ENCODE results near the gene TAB3. TPM values are rescaled to one million over a fixed set of nuclear protein-coding genes. Genes with fewer than 3 reads are reported as not detected.

The TAB3 gene
- total RNA-seq, 2 donors from 2014 or later = 18.4 to 32.4 TPM

DNA sequence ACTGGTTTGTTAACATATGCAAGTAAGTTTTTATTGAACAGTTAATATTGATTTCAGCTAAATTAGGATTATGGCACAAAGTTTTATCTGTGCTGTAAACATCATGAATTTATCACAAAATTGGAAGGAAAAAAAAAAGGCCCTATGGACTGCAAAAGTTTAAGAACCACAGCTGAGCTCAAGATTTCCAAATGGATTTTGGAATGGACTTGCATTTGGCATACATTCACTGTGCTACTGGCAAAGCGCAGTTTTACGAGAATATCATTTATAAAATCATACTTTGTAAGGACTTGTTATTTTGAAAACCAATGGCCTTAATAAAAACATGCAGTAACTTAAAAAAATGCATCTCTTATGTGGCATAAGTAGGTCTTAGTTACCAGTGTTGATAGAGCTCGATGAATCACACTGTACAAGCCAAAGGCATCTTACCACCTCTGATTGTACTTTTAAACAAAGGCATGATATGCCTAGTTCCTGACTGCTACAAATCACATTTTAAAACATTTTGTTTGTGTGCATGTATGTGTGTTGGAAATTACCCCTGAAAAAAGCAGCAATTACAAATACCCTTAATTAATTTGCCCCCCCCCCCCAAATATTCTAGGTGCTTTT is 58.6 kb downstream of the TAB3 start:
- no peaks in the 10 kb centered on the region for H3K27me3 ChIP-seq
- no peaks in the 10 kb centered on the region for H3K4me1 ChIP-seq
- no peak overlapping the region for H3K4me3 ChIP-seq
- TF ChIP-seq, protein P1, sequence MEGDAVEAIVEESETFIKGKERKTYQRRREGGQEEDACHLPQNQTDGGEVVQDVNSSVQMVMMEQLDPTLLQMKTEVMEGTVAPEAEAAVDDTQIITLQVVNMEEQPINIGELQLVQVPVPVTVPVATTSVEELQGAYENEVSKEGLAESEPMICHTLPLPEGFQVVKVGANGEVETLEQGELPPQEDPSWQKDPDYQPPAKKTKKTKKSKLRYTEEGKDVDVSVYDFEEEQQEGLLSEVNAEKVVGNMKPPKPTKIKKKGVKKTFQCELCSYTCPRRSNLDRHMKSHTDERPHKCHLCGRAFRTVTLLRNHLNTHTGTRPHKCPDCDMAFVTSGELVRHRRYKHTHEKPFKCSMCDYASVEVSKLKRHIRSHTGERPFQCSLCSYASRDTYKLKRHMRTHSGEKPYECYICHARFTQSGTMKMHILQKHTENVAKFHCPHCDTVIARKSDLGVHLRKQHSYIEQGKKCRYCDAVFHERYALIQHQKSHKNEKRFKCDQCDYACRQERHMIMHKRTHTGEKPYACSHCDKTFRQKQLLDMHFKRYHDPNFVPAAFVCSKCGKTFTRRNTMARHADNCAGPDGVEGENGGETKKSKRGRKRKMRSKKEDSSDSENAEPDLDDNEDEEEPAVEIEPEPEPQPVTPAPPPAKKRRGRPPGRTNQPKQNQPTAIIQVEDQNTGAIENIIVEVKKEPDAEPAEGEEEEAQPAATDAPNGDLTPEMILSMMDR (IDR thresholded peaks at IDR 0.05) = no peak
- H3K9me3 ChIP-seq = no peaks in the 10 kb centered on the region
- no peaks in the 10 kb centered on the region for H3K36me3 ChIP-seq
- no peak for DNase-seq (ENCODE audit: low spot score)
- no peak overlapping the region for H3K27ac ChIP-seq

DNA sequence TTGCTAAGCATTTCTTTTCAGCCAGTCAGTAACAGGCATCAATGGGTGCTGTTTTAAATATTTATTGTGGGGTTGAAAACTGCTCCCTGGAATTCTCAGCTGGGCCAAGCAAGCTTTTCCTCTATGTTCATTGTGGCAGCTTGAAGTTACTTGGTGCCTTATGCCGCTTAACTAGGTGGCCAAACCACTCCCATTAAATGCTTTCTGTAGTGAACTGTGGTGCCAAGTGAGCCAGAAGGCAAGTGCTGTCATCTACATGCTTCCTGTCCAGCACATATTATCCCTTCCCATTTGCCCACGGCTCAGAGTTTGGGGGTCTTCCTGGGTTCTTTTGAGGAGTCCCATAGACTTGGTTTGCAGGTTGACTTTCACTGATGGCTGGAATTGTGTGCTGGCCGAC is 64.8 kb downstream of the TAB3 start:
- Histone ChIP-seq H3K4me1 (no peaks in the 10 kb centered on the region), H3K4me3 (no peak overlapping the region), H3K9me3 (no peaks in the 10 kb centered on the region), H3K27me3 (peaks cover 0 to 6% of the 10 kb centered on the region in 2 donors), H3K27ac (no peak overlapping the region), H3K36me3 (no peaks in the 10 kb centered on the region)
- no peak for DNase-seq (ENCODE audit: low spot score)
- TF ChIP-seq, protein P1 (IDR thresholded peaks at IDR 0.05) = no peak

DNA sequence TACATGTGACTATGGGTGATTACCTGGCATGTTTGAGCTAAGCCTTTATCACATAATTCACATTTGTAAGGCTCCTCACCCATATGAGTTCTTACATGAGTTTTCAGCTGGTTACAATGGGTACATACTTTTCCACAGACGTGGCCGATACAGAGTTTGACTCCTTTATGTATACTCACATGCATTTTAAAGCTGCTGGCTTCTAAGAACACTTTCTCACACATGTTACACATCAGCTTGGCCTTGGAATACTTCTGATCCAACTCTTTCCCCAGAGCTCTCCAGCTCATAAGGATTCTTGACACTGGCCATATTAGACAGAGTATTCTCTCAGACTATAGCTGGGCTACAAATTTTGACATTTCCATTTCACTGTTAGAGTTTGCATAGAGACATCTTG is 66.3 kb downstream of the TAB3 start:
- Histone ChIP-seq H3K27ac (no peak overlapping the region), H3K36me3 (no peaks in the 10 kb centered on the region), H3K4me3 (no peak overlapping the region), H3K27me3 (peaks cover 0 to 6% of the 10 kb centered on the region in 2 donors), H3K4me1 (no peaks in the 10 kb centered on the region), H3K9me3 (no peaks in the 10 kb centered on the region)
- TF ChIP-seq, protein P1 (IDR thresholded peaks at IDR 0.05) = no peak
- no peak for DNase-seq (ENCODE audit: low spot score)

DNA sequence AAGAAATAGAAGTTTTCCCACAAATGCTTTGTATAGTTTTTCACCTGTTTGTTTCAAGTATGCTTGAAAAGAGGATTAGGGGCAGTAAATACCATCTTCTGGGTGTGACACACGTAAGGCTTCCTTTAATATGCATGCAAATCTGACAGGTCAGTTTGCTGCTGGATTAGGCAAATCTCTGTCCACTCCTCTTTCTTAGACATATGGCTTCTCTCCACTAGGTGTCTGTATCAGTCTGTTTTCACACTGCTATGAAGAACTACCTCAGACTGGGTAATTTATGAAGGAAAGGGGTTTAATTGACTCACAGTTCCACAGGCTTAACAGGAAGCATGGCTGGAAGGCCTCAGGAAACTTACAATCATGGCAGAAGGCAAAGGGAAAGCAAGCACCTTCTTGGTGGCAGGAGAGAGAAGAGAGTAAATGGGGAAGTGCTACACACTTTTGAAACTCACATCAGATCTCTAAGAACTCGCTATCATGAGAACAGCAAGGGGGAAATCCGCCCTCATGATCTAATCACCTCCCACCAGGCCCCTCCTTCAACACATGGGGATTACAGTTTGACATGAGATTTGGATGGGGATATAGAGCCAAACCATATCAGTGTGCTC is 66.9 kb downstream of the TAB3 start:
- DNase-seq (ENCODE audit: low spot score) = no peak

DNA sequence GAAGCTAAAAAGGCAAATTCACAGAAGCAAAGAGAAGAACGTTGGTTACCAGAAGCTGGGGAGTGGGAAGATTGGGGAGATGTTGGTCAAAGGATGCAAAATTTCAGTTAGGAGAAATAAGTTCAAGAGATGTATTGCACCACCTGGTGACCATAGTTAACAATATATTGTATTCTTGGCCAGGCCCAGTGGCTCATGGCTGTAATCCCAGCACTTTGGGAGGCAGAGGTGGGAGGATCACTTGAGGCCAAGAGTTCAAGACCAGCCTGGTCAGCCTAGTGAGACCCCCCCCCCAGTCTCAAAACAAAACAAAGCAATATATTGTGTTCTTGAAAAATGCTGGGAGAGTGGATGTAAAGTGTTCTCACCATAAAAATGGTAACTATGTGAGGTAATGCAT is 67.9 kb downstream of the TAB3 start:
- Histone ChIP-seq H3K9me3 (no peaks in the 10 kb centered on the region), H3K27ac (no peak overlapping the region), H3K36me3 (no peaks in the 10 kb centered on the region), H3K27me3 (peaks cover 0 to 6% of the 10 kb centered on the region in 2 donors), H3K4me1 (no peaks in the 10 kb centered on the region), H3K4me3 (no peak overlapping the region)
- TF ChIP-seq, protein P1 (IDR thresholded peaks at IDR 0.05) = no peak
- no peak for DNase-seq (ENCODE audit: low spot score)

More for the DNA sequence above, 66.9 kb downstream of the TAB3 start:
- no peaks in the 10 kb centered on the region for H3K9me3 ChIP-seq
- peaks cover 0 to 6% of the 10 kb centered on the region in 2 donors for H3K27me3 ChIP-seq
- H3K36me3 ChIP-seq = no peaks in the 10 kb centered on the region
- TF ChIP-seq, protein P1 (IDR thresholded peaks at IDR 0.05) = no peak
- no peaks in the 10 kb centered on the region for H3K4me1 ChIP-seq
- no peak overlapping the region for H3K27ac ChIP-seq
- H3K4me3 ChIP-seq = no peak overlapping the region

Data from right atrium auricular region (tissue), 2 donors.